GM18519 (cell line): Measurements from ENCODE around the gene MYRFL.

Source experiments
- ATAC-seq: cut with Tn5 transposase; IDR thresholded peaks from one replicate; pipeline ENCODE4 v1.9.1; 2021; ENCODE audit warnings: mild to moderate bottlenecking, moderate library complexity; ENCODE audit not compliant: unreplicated experiment, low FRiP score

Gene MYRFL

DNA sequence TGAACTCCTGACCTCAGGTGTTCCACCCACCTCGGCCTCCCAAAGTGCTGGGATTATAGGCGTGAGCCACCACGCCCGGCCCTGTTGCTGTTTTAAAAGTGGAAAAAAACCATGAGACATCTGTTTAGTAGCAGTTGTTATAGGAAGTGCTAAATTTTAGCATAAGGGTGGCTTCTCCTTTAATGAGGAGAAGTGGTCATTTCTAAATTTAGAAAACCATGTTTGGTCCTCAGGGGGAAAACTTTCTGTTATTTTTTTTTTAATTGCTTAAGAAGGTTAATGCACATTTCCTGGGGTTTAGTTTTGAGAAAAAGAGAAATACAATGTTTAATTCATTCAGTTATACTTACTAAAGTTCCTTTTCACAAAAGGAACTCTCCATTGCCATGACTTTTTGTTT is 102.1 kb downstream of the MYRFL start:
- no peak for ATAC-seq

DNA sequence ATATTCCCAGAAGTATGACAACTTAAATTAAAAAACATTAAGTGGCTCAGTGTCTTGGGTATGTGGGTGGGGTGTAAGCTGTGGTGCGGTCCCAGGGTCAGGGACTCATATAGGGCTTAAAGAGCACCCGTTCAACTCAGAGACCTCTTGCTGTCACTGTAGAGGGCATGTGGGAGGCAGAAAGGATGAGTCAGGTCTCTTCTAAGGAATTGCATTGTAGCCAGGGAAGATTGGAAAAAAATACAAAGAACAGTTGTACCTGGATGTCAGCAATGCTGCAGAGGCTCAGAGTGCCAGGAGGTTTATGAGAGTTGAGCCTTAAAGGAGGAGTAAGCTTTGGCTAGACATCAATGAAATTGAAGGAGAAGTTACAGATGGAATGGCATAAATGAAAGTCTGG is 104.1 kb downstream of the MYRFL start:
- ATAC-seq, result no peak

DNA sequence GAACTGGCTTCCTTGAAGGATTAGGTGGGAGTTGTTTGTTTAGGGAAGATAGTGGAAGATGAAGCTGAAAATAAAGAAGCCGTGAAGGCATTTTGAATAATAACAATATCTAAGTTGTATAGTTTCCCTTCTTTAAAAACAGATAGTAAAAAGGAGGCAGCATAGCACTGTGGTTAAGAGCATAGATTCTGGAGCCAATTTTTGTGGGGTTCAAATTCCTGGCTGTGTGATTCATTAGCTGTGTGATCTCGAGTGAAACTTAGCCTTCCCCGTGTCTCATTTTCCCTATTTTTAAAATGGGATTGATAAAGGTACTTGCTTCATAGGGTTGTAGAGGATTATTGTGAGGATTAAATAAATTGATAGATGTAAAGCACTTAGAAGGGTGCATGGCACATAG is 104.5 kb downstream of the MYRFL start:
- no peak for ATAC-seq

DNA sequence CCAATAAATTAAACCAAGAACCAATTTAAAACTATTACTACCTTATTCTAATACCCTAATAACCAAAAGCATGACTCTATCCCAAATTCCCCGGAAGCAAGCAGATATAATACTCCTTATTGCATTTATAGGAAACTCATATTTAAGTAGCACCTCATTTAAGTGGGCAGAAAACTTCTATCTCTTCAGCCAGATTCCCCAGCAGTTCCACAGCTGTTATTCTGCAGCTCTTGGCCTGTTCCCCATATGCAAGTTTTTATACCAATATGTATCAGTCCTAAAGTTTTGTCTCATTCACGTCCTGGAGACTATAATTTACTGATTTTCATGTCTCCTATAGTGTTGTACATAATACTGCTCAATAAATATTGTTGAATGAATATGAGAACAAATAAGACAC is 106.5 kb downstream of the MYRFL start:
- no peak for ATAC-seq

DNA sequence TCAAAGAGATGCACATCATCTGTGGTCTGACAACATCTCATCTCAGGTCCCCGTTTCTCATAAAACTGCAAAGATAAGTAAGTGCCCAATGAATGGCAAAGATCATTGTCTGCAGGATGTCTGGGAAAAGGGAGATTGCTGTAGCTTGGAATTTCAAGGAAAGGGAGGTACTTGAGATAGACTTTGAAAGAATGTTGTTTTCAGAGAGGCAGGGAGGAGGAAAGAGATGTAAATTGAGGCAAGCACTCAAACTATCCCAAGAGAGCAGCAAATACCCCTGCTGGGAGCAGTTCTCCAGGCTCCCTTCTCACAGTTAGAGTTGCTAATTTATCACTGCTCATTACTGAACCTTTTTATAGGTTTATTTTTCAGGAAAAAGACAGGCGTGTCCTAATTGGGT is 107.1 kb downstream of the MYRFL start:
- no peak for ATAC-seq

DNA sequence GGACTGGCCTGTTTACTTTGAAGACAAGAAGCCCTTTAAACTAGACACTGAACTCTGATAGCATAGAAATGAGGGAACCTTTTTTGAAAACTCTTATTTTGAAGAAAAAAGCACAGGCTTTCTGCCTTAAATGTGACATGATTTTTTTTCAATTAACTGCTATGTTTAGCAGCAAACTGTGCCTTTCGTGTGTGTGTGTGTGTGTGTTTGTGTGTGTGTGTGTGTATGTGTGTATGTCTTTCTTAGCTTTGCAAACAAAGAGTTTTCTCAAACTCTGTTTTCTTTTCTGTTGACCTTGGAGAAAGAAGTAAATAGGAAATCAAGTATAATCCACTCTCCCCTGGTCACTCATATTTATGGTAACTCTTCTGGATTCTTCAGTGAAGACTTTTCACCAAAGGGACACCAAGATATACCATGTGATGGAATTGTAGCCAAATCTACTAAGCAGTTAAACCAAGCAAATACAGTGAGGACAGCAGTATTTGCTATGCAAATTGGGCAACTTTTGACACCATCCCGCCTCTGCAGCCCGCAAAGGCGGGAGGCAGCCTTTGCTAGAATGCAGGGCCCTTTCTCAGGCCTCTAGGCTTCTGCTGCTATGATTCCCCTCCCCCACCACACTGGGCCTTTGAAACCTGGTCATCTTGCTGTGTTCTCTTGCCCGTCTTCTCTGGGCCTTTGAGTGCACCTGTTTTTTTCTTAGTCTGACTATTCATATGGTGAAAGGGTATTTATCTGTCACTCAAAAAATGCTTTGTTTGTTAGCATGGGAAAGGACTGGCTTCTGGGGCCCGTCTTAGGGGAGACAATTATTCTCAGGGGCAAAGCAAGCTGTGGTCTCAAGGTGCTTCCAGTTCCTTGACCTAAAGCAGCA is 107.9 kb downstream of the MYRFL start:
- peak; percentile 90 for ATAC-seq

DNA sequence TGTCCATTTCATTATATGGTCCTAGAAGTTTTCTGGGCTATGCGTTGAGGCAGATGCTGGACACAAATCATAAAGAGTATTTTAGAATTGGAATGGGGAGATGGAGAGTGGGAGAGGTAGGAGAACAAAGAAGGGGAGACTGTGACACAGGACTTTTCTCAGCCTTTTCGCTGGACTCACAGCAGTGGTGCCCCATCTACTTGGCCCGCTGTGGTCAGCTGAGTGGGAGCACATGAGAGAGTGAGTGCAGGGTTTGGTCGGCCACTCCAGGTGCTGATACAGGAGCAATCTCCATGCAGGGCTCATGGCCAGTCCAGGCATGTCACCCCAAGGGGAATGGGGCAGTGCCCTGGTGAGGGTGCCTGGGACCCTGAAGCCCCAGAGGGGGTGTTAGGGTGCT is 109.0 kb downstream of the MYRFL start:
- ATAC-seq, result no peak

DNA sequence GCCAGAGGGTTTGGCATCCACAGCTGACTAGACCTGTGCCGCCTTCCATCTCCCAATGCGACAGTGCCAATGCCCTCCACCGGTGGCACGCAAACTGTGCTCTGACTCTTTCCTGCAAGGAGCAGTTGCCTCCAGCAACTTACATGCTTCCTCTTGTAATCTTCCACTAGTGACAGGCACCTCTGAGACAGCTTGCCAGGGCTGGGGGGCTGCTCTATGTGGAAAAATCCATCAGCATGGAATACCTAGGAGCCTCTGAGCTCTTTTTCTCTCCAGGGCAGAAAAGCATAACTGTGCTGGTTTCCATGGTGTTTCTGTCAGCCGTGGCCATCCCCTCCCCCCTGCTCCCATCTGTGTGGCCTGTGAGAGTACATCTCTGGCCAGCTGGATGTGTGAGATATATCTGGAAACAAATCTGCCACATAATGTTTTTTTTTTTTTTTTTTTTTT is 110.6 kb downstream of the MYRFL start:
- ATAC-seq, result no peak

DNA sequence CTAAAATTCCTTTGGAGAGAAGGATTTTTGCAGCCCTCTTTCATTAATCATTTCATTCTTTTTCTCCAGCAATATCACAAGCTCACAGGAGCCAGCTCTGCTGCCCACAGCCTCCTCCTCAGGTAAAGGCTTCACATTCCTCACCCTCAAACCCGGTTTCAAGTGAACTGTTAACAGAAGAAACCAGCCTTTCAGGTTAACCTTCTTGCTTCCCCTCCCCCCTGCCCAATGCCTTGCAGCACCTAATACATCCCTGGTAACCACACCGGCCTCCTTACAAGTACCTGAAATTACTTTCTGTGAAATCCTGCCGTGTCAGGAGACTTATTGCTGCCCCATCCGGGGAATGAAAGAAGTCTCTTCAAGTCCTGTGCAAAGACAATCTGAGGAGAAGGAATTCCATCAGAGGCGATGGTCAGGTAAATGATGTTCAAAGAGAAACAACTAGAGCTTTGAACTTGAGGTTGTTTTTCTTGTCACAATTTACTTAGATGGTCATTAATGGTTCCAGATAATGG is 111.2 kb downstream of the MYRFL start:
- no peak for ATAC-seq

DNA sequence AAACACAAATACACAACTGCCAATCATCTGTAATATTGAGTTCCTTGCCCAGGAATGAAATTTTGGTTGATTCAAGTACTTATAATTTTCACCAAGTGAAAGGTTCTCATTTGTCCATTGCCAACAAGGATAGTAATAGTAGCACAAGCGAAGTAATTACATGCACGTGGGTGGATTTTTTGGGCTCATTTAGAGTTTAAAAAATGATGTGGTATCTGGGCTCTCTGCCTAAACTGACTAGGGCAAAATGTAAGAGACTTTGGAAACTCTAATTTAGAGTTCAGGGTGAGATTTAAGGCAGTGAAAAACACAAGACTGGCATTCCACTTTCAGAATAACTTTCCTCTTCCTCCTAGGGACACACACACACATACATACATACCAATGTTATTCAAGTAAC is 111.7 kb downstream of the MYRFL start:
- no peak for ATAC-seq

DNA sequence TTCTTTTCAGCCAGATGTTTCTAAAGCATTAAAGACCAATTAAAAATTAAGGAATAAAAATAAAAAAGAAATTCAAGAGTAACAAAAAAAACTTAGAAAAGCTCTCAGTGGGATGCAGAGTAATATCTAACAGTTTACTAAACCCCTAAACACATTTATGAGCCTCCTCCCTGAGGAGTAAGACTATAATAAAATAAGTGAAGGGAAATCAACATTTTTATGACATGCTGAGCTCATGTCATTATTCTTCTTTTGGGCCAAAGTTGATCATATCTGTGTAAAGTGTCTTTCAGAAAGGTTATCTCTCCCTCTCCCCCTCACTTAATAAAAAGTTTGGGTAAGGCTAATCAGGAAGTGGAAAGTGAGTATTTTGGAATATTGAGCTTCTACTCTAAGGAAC is 122.1 kb downstream of the MYRFL start:
- ATAC-seq, result no peak

DNA sequence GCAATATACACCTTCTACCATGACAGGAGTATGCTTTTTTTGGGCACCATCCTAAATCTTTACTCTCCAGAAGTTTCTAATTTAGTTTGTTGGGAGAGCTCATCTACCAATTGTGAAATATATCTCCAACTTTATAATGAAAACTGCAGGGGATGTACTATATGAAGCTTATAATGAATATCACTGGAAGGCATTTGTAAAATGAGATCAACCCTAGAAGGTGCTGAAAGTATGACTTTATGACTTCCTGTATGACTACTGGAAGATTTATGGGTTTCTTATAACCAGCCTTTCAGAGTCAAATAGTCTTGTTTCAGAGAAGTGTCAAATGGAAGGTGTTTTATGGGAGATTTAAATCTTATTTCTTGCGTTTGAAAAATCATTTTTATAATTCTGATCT is 122.9 kb downstream of the MYRFL start:
- no peak for ATAC-seq

DNA sequence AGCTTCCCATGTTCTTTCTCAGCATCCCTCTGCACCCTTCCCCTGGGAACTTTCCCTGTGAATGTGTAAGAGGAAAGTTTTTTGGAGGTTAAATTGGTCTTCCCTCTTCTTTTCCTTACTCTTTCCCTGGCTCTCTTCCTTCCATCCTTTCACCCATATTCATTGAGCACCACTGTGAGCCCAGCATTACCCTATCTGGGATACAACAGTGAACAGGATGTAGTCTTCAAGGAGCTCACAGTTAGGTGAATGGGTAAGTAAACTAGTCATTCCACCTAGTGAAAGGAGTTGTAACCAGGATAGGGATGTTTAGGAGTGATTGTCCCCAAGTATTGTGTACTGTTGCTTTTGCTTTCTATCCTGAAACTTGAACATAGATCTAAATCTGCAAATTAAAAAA is 123.8 kb downstream of the MYRFL start:
- ATAC-seq, result no peak

DNA sequence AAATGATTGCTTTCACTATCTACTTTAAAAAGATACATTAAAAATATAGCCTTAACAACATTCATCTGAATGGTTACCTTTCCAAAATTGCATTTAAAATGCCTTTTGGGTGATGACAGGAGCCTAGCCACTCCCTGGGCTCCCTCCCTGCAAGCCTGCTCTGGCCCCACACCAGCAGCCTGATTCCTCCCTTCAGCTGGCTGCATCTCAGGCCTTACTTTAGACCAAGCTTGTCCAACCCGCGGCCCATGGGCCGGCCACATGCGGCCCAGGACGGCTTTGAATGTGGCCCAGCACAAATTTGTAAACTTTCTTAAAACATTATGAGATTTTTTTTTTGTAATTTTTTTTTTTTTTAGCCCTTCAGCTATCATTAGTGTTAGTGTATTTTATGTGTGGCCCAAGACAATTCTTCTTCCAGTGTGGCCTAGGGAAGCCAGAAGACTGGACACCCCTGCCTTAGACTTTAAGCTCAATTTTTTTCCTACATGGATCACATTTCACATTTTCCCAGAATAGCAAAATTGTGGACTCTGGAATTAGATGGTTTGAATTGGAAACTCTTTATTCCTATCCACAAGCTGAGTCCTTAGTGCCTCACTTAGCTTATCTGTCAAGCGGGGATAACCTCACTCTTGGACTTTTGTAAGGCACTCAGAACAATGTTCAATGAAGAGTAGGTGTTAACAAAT is 124.4 kb downstream of the MYRFL start:
- no peak for ATAC-seq

DNA sequence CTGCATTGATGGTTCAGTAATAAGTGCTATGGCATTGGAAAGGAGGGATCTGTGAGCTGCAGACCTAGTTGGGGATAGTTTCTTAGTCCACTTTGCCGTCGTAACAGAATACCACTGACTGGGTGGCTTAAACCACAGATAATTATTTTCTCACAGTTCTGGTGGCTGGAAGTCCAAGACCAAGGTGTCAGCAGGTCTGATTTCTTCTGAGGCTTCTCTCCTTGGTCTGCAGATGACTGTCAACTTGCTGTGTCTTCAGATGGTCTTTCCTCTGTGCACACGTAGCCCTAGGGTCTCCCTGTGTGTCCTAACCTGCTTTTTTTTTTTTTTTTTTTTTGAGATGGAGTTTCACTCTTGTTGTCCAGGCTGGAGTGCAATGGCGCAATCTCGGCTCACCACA is 126.1 kb downstream of the MYRFL start:
- ATAC-seq, result no peak

DNA sequence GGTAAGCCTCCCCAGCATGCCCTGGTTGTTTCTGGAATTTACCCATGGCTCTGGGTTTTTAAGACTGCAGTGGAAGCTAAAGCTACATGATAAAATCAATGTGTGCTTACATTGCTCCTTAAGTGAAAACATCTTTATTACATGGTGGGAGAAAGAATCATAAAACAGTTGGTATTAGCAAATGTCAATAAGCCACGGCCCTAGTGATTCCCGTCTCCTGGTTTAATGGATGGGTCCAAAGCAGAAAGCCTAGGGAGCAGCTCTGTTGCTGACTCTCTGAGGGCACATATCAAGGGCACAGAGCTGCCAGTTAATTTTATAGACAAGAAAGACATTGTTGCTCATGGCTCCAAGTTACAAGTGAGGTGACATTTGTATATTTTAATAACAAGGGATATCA is 127.9 kb downstream of the MYRFL start:
- no peak for ATAC-seq

DNA sequence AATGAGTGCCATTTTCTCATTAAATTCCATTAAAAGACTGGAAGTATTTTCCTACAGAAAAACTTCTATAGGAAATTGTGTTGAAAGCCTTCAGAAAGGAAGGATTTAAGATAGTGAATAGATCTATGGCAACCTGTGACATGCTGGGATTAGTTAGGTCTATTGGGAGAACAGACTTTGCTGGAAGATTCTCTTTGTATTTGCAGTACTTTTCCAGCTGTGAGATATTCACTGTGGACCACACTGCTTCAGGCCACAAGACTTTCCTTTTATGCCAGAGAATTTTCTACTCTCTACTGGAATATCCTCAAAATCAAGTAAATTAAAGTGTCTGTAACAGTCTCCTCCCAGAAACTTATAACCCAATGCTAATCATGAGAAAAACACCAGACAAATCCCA is 136.2 kb downstream of the MYRFL start:
- ATAC-seq, result no peak

DNA sequence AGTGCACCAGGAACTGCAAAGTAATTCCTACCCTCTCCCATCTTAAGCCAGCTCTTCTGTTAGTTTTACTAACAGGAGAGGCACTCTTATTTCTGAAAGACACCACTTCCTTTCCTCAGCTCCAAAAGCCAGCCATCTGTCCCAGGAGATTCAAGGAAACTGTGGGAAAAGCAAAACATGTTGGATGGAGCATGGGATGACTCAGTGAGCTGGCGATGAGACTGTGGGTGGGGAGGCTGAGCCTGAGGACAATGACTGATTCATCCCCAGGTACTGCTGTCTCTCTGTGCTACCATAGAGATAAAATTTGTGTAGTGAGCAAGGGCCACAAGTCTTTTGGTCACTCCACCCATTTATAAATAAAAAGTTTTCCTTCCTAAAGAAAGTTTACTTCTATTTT is 141.4 kb downstream of the MYRFL start:
- no peak for ATAC-seq

DNA sequence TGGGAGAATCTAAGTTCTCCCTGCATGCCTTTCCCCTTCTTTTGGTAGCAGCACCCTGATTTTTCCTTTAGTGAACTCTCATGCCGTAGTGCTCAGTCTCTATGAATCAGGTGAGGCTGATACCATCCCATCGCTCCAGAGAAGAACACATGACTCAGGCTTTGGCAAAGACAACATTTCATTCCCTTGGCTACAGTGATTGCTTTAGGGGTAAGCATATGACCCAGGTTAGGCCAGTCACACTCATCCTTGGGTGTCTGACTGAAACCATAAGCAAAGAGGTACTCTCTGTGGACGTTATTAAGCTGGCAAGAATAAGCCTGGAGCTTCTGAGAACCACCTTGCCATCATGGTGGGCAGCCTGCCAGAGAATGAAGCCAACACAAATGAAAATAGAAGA is 141.8 kb downstream of the MYRFL start:
- no peak for ATAC-seq

DNA sequence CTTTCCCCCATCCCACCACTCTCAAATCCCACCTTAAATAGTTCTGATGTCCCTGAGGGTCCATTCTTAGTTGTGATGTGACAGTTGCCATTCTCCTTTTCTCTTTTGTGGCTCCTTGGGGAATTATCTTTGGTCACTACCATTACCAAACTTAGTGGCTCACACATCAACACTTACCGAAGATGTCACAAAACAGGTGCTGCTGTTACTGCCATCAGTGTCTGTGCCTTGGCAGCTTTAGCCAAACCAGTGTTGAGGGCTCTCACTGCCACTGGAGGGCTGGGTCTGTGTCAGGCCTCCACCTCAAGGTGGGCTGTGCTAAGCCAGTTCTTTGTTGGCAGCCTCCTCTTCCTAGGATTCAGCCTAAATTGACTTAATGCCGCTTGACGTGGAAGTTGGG is 144.0 kb downstream of the MYRFL start:
- ATAC-seq, result no peak

DNA sequence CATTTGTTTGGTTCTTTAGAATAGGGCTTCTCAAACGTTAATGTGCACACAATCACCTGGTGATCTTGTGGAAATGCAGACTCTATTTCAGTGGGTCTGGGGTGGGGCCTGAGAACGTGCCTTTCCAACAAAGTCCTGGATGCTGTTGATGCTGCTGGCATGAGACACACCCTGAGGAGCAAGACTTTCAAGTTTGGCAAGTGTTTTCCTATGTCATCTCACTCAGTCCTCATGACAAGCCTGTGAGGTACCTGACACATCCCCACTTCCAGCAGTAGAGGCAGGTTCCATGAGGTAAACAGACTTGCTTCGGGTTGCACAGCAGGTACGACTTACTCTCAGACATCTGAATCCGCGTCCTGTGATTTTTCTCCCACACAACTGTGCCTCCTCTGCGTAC is 147.1 kb downstream of the MYRFL start:
- ATAC-seq, result no peak

DNA sequence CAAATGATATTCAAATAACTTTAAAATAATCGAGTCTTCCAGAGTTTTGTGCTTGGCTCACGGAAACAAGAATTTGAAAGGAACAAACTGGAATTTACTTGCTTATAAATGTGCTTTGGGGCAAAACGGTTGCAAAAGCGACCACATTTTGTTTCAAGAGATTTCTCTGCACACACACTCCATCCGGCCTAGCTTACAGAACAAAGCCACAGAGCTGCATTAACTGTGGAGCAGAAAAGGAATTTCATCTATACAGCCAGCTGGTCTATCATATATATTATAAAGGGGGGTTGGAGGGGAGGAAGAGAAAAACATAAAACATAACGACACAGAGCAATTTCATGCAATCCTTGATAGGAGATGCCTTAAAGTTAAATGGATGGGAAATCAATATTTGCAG is 153.0 kb downstream of the MYRFL start:
- ATAC-seq, result no peak
